Astrocyte (in vitro differentiated cells and primary cell): ENCODE measurements around the gene KIAA1549.

Experiments
- EZH2 ChIP-seq: IDR thresholded peaks from 2 replicates; pipeline ENCODE4 v1.6.1; 2012; ENCODE audit warnings: mild to moderate bottlenecking, low read length, inconsistent platforms; ENCODE audit not compliant: insufficient read depth
- TF ChIP-seq, protein P1 (sequence below): IDR thresholded peaks from 2 replicates; pipeline ENCODE4 v1.5.1; 2011; ENCODE audit warnings: low read depth, mild to moderate bottlenecking, inconsistent platforms, low read length, moderate library complexity; ENCODE audit not compliant: insufficient read depth

DNA sequence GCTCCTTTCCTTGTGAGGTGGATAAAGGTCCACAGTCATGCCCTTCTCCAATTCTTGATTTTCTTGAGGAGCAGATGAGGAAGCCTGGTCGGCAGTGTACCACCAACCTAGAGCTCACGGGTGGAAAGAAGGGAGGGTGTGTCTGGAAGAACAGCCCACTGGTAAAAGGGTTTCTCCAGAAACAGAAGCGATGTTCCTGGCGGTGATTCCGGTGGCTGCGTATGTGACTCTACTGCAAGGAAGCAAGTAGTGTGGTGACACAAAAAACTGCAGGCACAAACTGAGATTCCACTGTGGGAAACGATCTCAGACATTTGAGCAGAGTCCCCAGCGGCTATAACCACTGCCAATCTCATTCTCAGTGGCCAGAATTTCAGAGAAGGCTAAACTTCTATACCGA is 117.3 kb downstream of the KIAA1549 start:
- TF ChIP-seq, protein P1, sequence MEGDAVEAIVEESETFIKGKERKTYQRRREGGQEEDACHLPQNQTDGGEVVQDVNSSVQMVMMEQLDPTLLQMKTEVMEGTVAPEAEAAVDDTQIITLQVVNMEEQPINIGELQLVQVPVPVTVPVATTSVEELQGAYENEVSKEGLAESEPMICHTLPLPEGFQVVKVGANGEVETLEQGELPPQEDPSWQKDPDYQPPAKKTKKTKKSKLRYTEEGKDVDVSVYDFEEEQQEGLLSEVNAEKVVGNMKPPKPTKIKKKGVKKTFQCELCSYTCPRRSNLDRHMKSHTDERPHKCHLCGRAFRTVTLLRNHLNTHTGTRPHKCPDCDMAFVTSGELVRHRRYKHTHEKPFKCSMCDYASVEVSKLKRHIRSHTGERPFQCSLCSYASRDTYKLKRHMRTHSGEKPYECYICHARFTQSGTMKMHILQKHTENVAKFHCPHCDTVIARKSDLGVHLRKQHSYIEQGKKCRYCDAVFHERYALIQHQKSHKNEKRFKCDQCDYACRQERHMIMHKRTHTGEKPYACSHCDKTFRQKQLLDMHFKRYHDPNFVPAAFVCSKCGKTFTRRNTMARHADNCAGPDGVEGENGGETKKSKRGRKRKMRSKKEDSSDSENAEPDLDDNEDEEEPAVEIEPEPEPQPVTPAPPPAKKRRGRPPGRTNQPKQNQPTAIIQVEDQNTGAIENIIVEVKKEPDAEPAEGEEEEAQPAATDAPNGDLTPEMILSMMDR, result no peak
- no peak for TF ChIP-seq EZH2
